NCI-H1694 (cell line): ENCODE results near the gene TEX29.

ENCODE experiments used
- DNase-seq: peaks from one replicate; lab custom pipeline; 2025; lab: John Stamatoyannopoulos, UW

The TEX29 gene

DNA sequence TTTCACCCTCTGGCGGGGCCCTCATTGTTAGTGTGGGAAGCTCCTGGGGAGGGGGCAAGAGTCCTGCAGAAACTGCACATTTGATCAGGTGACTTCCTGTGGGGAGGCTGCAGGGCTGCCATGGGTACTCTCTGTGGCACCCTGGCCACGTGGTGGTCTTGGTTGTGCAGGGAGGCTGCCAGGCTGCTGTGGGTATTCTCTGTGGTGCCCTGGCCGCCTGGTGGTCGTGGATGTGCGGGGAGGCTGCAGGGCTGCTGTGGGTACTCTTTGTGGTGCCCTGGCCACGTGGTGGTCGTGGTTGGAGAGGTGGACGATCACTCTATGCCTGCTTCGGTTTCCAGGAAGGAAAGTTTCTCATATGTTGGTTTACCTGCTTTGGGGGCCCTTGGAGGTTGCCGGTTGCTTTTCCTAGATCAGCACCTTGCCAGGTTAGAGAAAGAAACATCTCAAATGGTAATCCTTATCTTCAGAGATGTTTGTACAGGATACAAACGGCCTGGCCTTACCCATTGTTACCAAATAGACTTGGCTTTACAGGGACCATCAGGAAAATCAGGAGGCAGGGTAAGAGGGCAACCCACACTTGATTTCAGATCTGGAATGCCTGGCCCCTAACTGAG is 22.9 kb downstream of the TEX29 start:
- DNase-seq = no peak

DNA sequence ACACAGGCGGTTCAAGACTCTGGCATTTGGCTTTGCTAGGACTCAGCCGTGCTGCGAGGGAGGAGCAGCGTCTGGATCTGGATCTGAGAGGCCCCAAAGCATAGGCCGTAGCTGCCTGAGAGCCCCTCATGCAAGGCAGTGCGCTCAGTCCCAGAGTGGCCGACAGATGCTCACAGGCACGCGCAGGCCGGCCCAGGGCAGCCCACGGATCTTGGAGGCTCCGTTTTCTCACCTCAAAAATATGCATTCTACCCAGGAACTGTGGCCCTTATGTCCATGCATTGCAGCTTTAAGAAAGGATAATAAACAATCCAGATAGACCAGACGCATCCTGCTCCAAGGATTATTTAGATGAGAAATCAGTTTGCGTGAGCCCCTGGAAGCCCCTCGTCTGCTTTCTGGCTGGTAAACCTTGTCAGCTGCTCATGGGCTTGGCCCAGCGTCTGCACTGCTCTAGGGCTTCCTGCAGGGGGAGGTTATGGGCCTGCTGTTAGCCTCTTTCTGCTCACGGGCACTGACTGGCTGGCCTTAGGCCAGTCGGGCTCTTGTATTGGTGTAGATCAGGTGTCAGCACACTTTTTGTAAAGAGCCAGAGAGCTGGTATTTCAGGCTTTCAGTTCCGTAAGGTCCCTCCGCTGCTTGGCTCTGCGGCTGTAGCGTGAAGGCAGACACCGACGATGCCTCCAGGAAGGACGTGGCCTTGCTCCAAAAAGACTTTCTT is 24.2 kb downstream of the TEX29 start:
- no peak for DNase-seq

DNA sequence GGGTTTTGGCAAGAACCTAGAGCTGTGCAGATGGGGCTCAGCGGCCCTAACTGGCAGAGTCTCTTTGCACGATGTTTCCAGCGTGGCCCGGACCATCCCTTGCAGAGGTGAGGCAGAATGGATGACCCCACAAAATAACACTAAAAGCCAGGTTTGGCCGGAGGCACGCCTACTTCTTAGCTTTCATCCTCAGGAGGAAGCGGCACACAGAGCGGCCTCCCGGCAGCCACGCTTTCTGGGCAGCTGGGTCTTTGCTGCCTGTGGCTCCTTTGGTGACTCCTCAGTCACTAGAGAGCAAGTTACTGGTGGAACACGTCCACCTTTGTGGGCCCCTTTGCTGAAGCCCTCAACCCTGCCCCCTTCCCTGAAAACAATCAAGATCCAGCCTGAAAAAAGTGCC is 25.2 kb downstream of the TEX29 start:
- DNase-seq = no peak

DNA sequence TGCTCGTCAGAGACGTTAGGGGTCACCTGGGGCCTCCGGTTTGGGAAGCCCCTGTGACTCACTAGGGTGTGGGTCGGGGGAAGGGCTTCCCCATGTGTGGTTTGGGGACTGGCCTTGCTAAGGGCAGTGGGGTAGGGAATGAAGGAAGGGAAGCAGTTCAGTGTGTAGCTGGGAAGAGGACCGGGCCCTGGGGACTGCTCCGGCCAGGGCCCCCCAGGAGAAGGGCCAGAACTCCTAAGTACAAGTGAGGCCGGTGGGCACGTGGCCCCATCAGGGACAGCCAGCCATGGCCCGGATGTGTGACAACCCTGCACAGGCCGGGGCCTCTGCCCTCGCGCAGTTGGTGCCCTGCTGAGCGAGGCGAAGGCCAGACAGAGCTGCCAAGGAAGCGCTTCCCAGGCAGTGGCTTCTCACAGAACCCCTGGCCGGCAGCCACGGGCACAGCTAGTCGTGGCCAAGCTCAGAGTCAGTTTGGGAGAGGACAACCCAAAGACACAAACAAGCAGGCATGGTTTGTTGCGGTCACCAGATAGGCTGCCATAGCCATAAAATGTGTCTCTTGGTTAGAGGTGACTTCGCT is 25.7 kb downstream of the TEX29 start:
- DNase-seq = no peak

DNA sequence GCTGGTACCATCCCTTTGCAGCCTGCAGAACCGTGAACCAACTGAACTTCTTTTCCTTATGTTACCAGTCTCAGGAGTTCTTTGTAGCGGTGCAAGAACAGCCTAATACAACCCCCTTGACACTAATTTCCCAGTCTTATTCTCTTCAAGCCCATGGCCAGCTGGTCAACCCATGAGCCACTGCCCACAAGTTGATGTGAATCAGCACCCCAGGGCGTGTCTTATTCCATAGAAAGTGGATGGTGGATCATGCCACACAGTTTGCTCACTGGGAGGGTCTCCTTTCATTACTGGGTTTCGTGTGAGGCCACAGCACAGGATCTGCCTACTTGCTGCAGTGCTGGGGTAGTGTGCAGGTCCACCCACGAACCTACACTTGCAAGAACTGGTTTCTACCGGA is 27.0 kb downstream of the TEX29 start:
- DNase-seq = no peak

DNA sequence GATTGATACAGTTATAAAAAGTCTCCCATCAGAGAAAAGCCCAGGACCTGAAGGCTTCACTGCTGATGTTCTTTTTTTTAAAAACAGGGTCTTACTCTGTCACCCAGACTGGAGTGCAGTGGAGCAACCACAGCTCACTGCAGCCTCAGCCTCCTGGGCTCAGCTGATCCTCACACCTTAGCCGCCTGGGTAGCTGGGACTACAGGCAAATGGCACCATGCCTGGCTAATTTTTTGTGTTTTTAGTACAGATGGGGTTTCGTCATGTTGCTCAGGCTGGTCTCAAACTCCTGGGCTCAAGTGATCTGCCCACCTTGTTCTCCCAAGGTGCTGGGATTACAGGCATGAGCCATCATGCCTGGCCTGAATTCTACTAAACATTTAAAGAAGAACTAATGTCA is 33.1 kb downstream of the TEX29 start:
- no peak for DNase-seq

DNA sequence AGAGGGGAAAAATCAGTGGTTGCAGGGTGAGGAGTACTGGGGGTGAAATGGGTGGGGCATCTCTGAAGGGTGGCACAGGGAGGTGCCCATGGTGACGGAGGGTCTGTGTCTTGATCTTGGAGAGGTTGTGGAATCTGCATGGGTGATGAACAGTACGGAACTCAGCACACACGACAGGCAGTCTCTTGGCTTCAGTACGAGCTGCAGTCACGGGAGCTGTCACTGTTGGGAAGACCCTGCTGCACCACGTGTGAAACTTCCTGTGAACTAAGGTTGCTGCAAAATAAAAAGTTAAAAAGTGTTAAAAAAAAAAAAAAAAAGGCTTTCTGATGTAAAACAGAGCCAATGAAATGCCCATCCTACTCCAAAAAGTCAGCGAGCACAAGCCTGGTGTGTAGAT is 34.3 kb downstream of the TEX29 start:
- DNase-seq = no peak

DNA sequence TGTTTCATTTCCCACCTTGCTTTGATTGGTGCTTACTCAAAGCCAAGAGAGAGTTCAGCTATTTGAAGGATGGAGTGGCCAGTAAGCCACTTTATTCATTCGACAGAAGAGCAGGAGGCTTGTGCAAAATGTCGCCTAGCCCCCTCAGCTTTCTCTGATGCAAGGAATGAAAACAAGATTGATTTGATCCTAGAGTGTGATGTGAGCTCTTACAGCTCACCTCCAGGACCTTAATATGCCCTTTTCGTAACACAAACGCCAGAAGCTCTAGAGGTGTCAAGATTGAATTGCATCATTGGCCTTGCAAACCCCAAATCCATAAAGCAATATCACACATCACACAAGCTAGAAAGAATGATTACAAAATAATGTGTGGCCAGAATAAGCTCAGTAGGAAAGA is 36.4 kb downstream of the TEX29 start:
- DNase-seq = no peak

DNA sequence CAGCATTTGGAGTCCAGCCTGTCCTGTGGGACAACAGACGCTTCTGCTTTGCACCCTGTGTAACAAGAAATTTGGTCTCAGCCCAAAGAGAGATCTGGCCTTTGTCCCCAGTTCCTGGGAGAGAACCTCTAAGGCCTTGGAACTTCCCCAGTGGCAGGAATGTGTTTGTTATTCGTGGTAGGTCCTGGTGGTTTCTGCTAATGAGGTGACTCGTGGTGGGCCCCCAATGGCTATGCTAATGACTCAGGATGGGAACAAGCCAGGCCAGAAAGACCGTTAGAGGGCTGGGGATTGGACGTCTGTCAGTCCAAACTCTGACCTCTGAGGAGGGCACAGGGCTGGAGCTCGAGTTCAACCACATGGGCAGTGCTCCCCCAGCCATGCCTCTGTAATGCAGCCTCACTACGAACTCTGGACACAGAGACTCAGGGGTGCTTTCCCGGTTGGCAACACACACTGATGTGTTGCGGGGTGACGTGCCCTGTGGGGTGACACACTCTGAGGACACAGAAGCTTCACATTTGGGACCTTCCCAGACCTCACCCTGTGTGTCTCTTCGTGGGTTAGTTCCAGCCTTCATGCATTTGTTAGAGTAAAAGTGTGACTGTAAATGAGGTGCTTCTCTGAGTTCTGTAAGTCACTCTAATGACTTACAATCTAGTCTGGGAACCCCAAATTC is 38.9 kb downstream of the TEX29 start:
- no peak for DNase-seq

DNA sequence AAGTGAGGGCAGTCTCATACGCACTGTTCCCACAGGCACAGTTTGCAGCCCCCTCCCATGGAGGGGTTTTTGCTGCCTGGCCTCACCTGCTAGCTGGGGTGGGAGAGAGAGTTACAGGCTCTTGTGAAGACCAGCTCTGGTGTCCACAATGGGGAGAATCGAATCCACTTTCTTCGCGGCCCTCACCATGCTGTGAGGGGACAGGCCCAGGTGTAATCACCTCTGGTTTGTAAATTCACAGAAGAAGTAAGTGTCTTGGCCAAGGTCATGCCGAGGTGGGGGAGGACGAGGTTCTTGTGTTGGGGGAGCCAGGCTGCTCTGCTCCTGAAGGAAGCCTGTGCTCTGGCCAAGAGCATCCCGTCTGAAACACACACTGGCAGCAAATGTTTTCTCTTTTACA is 39.5 kb downstream of the TEX29 start:
- no peak for DNase-seq

DNA sequence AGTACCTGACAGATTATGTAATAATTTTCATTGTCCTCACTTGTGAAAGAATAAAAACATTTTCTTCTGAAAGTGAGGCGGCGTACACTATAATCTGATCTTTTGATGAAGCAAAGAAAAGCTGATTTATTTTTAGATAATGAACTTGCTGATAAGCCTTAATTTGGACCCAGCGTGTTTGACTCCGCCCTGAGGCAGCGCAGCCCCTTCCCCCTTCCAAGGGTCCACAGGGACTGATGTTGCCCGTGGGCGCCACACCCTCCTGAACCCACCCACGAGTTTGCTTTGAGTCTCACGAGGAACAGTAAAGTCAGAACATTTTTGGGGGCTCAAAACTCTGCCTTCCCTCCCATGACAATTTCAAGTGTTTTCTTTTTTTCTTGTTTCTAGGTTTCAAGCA is 40.0 kb downstream of the TEX29 start:
- no peak for DNase-seq

DNA sequence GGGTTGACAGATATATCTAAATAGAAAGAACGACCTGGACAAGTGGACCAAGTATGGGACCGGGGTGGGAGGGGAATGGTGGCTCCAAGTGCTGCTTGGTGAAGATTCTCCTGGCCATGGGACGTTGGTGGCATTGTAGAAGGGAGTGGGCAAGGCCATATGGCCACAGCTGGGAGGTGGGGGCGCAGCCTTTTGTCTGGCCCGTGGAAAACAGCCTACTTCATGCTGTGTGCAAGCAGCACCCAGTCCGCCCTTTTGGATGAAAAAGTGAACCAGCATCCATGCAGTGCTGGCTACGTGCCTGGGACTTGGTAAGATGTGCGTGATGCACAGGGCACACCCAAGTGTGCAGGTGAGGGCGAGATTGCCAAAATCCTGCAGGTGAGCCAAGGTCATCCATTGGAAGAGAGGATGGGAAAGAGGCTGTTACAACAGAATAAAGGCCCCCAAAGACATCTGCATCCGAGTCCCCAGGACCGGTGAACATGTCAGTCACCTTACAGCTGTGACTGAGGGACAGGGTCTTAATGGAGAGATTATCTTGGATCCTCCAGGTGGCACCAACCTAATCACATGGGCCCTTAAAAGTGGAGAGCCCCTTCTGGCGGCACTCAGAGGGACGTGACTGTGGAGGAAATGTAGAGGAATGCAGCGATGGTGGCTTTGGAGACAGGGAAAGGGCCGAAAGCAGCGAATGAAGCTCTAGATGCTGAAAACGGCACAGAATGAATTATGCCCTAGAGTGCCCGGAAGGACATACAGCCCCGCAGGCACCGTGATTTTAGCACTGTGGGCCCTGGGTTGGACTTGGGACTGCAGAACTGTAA is 40.8 kb downstream of the TEX29 start:
- no peak for DNase-seq

DNA sequence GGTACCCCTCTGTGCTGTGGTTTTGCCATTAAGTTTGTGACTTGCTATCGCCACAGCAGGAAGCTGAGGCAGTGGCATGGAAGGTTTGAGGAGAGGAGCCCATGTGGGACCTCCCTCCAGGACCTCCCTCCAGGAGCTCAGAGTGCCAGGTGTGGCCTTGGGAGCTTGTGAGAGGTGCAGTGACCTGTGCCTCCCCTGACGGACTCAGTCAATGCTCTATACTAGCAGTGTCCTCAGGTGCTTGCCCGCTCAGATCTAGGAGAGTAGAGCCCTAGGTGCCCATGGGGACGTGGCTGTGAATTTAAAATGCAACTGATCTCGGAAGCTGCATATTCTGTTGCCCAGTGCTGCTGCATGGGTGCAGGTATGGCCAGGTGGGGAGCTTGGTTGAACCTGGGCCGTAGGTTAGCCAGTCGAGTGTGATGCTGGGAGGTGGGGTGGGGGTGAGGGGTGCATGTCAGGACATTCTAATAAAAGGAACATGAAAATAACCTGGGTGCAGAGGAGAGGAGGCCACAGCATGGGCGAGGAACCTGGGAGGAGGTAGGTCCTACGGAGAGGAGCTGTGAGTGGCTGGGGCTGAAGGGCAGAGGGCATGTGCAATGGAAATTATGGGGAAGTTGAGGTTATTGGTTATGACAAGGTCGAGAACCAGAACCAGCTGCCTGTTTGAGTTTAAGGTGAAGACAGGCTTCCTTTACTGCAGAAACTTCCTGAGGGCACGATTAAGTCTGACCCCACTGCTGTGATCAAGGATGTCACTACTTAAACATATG is 41.6 kb downstream of the TEX29 start:
- DNase-seq = no peak

DNA sequence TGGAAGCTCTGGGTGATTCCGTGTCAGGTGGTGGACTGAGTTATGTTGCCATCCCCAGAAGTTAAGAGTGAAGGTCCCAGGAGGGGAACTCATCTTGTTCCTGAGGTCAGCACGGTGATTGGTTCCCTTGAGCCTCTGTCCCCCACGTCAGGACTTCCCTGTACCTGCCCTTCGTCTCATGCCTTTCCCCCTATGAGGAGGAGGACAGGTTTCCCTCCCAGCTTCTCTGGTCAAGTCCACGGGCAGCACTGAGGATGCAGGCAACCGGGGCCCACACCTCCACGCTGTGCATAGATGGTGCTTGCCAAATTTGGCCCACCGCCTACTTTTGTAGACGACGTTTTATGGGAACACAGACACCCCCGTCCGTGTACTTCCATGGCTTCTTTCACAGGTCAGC is 42.7 kb downstream of the TEX29 start:
- no peak for DNase-seq

DNA sequence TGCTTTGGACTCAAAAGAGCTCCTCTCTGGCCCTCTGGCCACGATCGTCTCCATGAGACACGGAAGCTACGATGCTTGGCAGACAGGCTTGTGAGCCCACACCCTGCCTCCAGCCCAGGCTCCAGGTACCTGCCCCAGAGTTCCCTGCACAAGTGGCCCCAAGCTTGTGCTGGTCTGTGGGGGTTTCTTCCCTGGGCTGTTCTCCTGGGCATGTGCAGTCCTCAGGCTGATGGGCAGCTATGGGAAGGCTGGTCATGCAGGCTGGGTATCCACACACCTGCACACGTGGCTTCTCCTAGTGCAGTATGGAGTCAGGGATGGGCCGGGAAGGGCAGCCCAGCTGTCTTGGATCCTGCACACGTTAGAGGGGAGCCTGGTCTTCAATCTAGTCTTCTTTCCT is 43.1 kb downstream of the TEX29 start:
- no peak for DNase-seq

DNA sequence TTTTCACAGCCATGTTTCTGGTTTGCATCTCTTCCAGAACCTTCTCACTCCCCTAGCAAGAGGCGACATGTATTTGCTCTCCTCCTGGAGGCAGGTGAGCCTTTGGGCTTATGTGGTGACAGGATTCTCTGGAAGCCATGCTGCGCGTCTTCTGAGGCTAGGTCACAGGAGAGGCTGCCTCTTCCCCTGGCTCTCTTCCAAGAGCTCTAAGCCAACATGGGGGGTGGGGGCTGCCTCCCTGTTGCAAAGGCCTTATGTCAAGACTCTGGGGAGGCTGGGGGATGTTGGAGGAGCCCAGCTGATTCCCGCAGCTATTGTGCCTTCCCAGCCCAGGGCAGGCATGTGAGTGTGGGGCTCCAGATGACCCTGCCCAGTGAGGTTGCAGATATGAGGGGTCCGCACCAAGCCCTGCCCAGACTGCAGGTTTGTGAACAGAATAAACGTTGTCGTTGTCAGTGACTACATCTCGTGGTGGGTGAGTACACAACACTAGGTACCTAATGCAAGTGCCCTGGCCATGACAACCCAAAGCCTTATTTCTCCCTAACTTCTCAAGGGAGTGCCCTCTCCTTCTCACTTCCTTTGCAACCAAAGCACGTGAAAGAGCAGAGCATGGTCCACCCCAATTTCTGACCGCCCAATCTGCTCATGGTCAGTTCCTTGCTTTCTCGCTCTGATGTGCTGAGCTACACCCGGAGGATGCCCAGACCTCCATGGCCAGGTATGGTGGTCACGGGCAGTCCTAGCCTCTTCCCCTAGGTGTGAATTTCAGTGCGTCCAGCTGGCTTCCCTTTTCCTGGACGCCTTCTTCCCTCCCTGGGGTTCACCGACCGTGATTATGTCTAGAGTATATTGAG is 44.9 kb downstream of the TEX29 start:
- DNase-seq = no peak

DNA sequence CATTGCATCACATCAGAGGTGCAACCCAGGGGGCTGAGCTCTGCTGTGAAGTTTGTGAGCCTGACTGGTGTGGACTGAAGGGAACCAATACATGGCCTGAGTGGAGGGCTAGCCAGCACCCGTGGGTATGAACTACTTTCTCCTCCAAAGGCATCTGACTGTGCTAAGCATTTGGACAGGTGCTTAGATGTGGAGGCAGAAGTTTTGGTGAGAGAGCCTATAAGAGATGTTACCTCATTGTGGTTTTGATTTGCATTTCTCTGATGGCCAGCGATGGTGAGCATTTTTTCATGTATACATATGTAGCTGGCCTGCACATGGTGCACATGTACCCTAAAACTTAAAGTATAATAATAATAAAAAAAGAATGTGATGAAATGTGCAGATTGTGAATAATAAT is 46.9 kb downstream of the TEX29 start:
- DNase-seq = no peak

DNA sequence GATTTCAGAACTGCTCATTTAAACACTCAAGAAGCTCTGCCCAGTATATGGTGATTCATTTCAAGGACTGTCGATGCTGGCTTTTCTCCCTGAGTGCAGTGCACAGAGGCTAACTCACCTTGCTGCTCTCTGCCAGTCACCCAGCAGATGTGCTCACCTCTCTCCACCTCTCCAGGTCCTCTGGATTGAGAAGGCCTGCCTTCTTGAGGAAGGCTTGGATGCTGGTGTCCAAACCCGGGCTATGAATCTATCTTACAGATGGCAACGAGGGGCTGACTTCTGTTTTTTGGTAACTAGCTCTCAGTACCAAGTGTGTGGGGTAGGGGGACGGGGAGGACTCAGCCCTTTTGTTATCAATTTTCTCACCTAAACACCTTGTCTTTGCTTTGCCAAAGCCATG is 47.6 kb downstream of the TEX29 start:
- no peak for DNase-seq

DNA sequence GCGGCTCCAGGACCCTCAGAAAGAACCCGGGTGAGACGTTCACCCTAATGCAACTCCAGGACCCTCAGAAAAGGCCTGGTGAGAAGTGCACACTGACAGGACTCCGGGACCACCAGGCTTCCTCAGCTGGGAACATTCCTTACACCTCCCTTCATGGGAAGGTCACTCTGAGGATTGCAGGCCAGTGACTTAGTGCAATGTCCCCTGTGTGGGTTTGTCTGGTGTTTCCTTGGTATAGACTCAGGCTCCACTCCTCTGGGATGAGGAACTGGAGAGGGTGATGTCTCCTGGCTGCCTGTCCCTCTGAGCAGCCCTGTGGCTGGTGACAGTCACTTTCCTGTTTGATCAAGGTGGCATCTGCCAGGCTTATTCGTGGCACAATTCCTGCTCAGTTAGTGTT is 49.7 kb downstream of the TEX29 start:
- DNase-seq = no peak
